AG04450 (cell line): ENCODE data around the gene TSNAXIP1. TPM values are rescaled to one million over a fixed set of nuclear protein-coding genes. Genes with fewer than 3 reads are reported as not detected.

Source experiments
- CTCF ChIA-PET: fragments of 300-600, 350-600 bp; formaldehyde crosslinking; extraction: SDS; loops from one replicate; lab custom pipeline; 2022; ENCODE audit warnings: antibody characterized with exemption, inconsistent platforms; lab: Charles Lee
- POLR2A ChIA-PET: fragments of 350-600 bp; formaldehyde crosslinking; extraction: SDS; loops from one replicate; lab custom pipeline; 2021; ENCODE audit warnings: antibody characterized with exemption, inconsistent platforms; lab: Yijun Ruan, JAX
- DNase-seq: peaks from one replicate; pipeline ENCODE4 v3.0.0-alpha.2; 2011; ENCODE audit warnings: low read depth, low spot score
- H3K27ac ChIP-seq: one replicate; pipeline ENCODE4 v1.5.1; 2012; ENCODE audit warnings: low read depth, low read length, control low read depth
- H3K27me3 ChIP-seq: one replicate; pipeline ENCODE4 v1.6.0; 2012; ENCODE audit warnings: low read length; ENCODE audit not compliant: control insufficient read depth, insufficient read depth
- H3K4me3 ChIP-seq: 2 replicates; pipeline ENCODE4 v1.5.1; 2011; ENCODE audit warnings: mild to moderate bottlenecking, low read depth, low read length, control low read depth
- H3K9me3 ChIP-seq: 2 replicates; pipeline ENCODE4 v1.5.1; 2012; ENCODE audit warnings: low read length; ENCODE audit not compliant: control insufficient read depth, insufficient read depth
- CTCF ChIP-seq: IDR thresholded peaks from 2 replicates; pipeline ENCODE4 v1.5.1; 2011; ENCODE audit warnings: low read depth, low read length, control low read depth, inconsistent platforms
- polyA plus RNA-seq: library from polyadenylated mRNA; depleted of rRNA; stranded (reverse); fragments of >200 nt; gene quantifications from 2 replicates; pipeline ENCODE4 v1.2.3, GENCODE V29; 2011

The TSNAXIP1 gene
- polyA plus RNA-seq, 1 experiment = 0.92 TPM

- no peak overlapping the region for H3K27ac ChIP-seq
- H3K4me3 ChIP-seq = no peak overlapping the region
- POLR2A ChIA-PET = no interaction called here
- no peak for DNase-seq
- no peaks in the 10 kb centered on the region for H3K27me3 ChIP-seq
- H3K9me3 ChIP-seq = no peaks in the 10 kb centered on the region
- no peak for TF ChIP-seq CTCF
- CTCF ChIA-PET = no interaction called here
Observed at GRCh38 chr16:67761924-67762323, 44.8 kb upstream of the TSNAXIP1 start.

- no peak overlapping the region for H3K4me3 ChIP-seq
Observed at GRCh38 chr16:67762385-67762784, 44.3 kb upstream of the TSNAXIP1 start.

GRCh38 chr16:67763066-67763465 lies 43.6 kb upstream of the TSNAXIP1 start:
- DNase-seq = no peak
- ChIA-PET CTCF (no interaction called here), POLR2A (no interaction called here)
- no peak overlapping the region for H3K4me3 ChIP-seq
- no peaks in the 10 kb centered on the region for H3K27me3 ChIP-seq
- H3K27ac ChIP-seq = no peak overlapping the region
- TF ChIP-seq CTCF = no peak
- no peaks in the 10 kb centered on the region for H3K9me3 ChIP-seq

More at GRCh38 chr16:67762385-67762784, 44.3 kb upstream of the TSNAXIP1 start:
- ChIA-PET POLR2A (no interaction called here), CTCF (no interaction called here)
- H3K27me3 ChIP-seq = no peaks in the 10 kb centered on the region
- no peak for DNase-seq
- H3K9me3 ChIP-seq = no peaks in the 10 kb centered on the region
- no peak for TF ChIP-seq CTCF
- H3K27ac ChIP-seq = no peak overlapping the region

DNA sequence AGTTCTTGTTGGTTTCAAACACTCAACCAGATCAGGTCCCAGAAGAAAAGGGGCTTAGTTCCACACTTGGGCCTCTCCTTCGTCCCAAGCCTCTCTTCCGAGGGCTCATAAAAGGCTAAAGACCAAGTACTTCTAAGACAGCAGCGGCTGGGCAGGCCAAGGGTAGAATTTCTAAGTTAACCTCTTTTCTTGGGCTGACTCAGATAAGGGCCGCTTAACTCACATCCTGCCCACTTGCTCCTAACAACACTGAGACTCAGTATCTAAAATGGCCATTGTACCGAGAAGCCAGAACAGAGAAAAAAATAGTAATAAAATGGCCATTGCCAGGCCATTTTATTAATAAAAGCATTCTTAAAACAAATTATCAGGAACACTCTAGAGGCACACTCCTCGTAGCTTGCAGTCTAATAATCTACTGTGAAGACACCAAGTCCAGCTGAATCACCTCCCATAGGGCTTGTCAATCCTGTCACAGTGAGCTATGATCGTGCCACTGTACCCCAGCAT lies 42.5 kb upstream of the TSNAXIP1 start:
- no peak for DNase-seq
- ChIA-PET CTCF (no interaction called here), POLR2A (no interaction called here)
- no peaks in the 10 kb centered on the region for H3K9me3 ChIP-seq
- TF ChIP-seq CTCF = no peak
- H3K27ac ChIP-seq = no peak overlapping the region
- no peak overlapping the region for H3K4me3 ChIP-seq
- H3K27me3 ChIP-seq = no peaks in the 10 kb centered on the region

- H3K4me3 ChIP-seq = no peak overlapping the region
- TF ChIP-seq CTCF = no peak
- CTCF ChIA-PET = interaction anchor here (0.8 to 2.8 kb wide), 2 partner anchors 50 to 275 kb away, joined by 3 to 9 read pairs; no protein-coding TSS in a partner anchor
- no peak for DNase-seq
- H3K9me3 ChIP-seq = no peaks in the 10 kb centered on the region
- no peaks in the 10 kb centered on the region for H3K27me3 ChIP-seq
- POLR2A ChIA-PET = no interaction called here
- H3K27ac ChIP-seq = peak overlapping the region; percentile 21
Observed at GRCh38 chr16:67766291-67766690, 40.4 kb upstream of the TSNAXIP1 start.
